ENCODE data around the gene ARHGAP26. TPM values are rescaled to one million over a fixed set of nuclear protein-coding genes. Genes with fewer than 3 reads are reported as not detected.
"Not testable (repeated sequence)": the region's sequence is repeated elsewhere in the genome, so short reads cannot be mapped to it uniquely, and the experiment has no call there.

Gene ARHGAP26
- total RNA-seq, 4 donors from 2014 or later = 12.4 to 49.5 (median 31.8) TPM

- TF ChIP-seq CTCF (IDR thresholded peaks at IDR 0.05) (no peak), POLR2A (IDR thresholded peaks at IDR 0.05) (no peak)
- Histone ChIP-seq H3K9me3 (no peaks in the 10 kb centered on the region), H3K4me1 (no peaks in the 10 kb centered on the region), H3K27me3 (no peaks in the 10 kb centered on the region), H3K36me3 (no peaks in the 10 kb centered on the region), H3K4me3 (no peak overlapping the region), H3K27ac (no peak overlapping the region)
- DNase-seq = no peak
- intact Hi-C loops (cut with DNase I; ENCODE audit: low total_unique reads) = no loop called here
Measured at GRCh38 chr5:143117821-143118220, 347.6 kb downstream of the ARHGAP26 start.

- Histone ChIP-seq H3K27me3 (no peaks in the 10 kb centered on the region), H3K4me1 (no peaks in the 10 kb centered on the region), H3K9me3 (no peaks in the 10 kb centered on the region), H3K4me3 (no peak overlapping the region), H3K36me3 (no peaks in the 10 kb centered on the region), H3K27ac (no peak overlapping the region)
- no peak for DNase-seq
- intact Hi-C loops (cut with DNase I; ENCODE audit: low total_unique reads) = no loop called here
- TF ChIP-seq CTCF (IDR thresholded peaks at IDR 0.05) = no peak
- TF ChIP-seq POLR2A (IDR thresholded peaks at IDR 0.05) = no peak
Measured at GRCh38 chr5:143118222-143118621, 348.0 kb downstream of the ARHGAP26 start.

- intact Hi-C loops (cut with DNase I; ENCODE audit: low total_unique reads); H3K9me3 ChIP-seq; DNase-seq; H3K4me3 ChIP-seq; H3K27ac ChIP-seq; H3K4me1 ChIP-seq; H3K27me3 ChIP-seq; H3K36me3 ChIP-seq: not testable (repeated sequence)
Measured at GRCh38 chr5:143118818-143119217, 348.6 kb downstream of the ARHGAP26 start.

- Histone ChIP-seq H3K27me3 (no peaks in the 10 kb centered on the region), H3K4me1 (no peaks in the 10 kb centered on the region), H3K27ac (no peak overlapping the region), H3K4me3 (no peak overlapping the region), H3K36me3 (no peaks in the 10 kb centered on the region), H3K9me3 (no peaks in the 10 kb centered on the region)
- no peak for DNase-seq
- intact Hi-C loops (cut with DNase I; ENCODE audit: low total_unique reads) = no loop called here
- TF ChIP-seq CTCF (IDR thresholded peaks at IDR 0.05) (no peak), POLR2A (IDR thresholded peaks at IDR 0.05) (no peak)
Measured at GRCh38 chr5:143119291-143119769, 349.2 kb downstream of the ARHGAP26 start.

GRCh38 chr5:143119881-143120341 is 349.7 kb downstream of the ARHGAP26 start:
- no peaks in the 10 kb centered on the region for H3K27me3 ChIP-seq
- TF ChIP-seq POLR2A (IDR thresholded peaks at IDR 0.05) = no peak
- TF ChIP-seq CTCF (IDR thresholded peaks at IDR 0.05) = no peak
- intact Hi-C loops (cut with DNase I; ENCODE audit: low total_unique reads) = no loop called here
- no peak for DNase-seq
- H3K9me3 ChIP-seq = no peaks in the 10 kb centered on the region
- no peak overlapping the region for H3K4me3 ChIP-seq
- H3K4me1 ChIP-seq = no peaks in the 10 kb centered on the region
- H3K36me3 ChIP-seq = no peaks in the 10 kb centered on the region
- no peak overlapping the region for H3K27ac ChIP-seq
